HG02884 (cell line): ENCODE data around the gene WDR43.

Source experiments
- ATAC-seq: cut with Tn5 transposase; IDR thresholded peaks from one replicate; pipeline ENCODE4 v1.9.1; 2021; ENCODE audit warnings: mild to moderate bottlenecking, moderate library complexity; ENCODE audit not compliant: unreplicated experiment

Gene WDR43

DNA sequence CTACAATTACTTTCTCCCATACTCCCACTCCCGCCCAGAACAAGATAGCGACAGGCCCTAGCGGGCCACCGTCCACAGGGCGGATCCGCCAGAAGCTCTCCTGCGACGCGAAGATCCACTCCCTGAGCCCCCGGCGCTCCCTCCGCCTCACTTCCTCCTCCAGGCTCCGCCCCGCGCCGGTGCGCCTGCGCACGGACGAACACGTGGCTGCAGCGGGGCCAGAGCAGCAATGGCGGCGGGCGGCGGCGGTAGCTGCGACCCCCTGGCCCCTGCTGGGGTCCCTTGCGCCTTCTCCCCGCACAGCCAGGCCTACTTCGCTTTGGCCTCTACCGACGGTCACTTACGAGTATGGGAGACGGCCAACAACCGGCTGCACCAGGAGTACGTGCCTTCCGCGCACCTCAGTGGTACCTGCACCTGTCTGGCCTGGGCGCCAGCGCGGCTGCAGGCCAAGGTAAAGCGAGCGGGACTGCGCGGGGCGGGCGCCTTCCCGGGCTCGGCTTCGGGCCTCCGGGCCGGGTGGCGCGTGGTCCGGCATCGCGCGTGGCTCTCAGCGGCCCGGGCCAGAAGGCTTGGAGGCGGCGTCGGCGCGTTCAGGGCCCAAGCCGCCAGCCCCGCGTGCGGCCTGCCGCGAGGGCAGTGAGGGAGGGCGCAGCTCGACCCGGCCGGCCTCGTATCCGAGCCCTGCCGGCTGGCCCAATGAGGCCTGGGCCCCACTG, at the start of gene WDR43:
WDR43 (plus strand) TSS at position 198 of the 719 bp plus-strand sequence; CDS start at position 230, 32 bp downstream.
- peak; percentile 85 for ATAC-seq

DNA sequence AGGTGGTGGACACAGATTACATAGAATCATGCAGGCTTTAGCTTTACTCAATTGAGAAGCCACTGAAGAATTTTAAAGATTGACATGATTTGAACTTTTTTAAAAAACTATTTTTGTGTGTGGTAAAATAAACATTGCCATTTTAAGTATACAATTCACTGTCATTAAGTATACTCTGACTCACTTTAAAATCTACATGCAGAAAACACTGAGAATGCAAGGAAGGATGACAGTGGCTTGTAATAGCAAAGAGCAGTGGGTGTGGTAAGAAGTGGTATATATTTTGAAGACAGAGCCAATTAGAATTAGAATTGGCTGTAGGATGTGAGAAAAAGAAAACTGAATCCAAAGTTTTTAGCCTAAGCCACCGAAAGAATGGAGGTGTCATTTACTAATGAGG, 39.3 kb upstream of the WDR43 start:
- ATAC-seq: no peak

DNA sequence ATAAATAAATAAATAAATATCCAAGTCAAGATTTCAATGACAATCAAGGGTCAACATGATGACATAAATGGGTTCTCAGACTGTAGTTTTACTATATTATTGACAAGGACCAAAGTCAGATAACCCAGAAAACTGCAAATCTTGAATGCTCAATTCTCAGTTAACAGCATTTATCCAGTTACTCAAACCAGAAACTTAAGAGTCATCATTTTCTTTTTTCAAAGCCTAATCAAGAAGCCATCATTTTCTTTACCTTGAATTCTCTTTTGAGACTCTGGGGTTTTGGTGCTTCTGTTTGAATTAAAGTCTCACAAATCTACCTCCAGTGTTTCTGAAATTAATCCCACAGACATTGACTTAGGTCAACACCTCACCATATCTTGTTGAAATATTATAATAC, 38.5 kb upstream of the WDR43 start:
- ATAC-seq: no peak

DNA sequence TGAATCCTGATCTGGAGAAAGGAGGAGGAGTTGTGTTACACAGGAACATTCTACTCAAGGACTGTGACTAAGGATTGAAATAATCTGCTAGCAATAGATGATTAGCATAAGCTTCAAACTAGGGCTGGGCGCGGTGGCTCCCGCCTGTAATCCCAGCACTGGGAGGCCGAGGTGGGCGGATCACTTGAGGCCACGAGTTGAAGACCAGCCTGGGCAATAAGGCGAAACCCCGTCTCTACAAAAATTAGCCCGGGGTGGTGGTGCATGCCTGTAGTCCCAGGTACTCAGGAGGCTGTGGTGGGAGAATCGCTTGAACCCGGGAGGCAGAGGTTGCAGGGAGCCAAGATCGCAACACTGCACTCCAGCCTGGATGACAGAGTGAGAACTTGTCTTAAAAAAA, 25.9 kb upstream of the WDR43 start:
- no peak for ATAC-seq

DNA sequence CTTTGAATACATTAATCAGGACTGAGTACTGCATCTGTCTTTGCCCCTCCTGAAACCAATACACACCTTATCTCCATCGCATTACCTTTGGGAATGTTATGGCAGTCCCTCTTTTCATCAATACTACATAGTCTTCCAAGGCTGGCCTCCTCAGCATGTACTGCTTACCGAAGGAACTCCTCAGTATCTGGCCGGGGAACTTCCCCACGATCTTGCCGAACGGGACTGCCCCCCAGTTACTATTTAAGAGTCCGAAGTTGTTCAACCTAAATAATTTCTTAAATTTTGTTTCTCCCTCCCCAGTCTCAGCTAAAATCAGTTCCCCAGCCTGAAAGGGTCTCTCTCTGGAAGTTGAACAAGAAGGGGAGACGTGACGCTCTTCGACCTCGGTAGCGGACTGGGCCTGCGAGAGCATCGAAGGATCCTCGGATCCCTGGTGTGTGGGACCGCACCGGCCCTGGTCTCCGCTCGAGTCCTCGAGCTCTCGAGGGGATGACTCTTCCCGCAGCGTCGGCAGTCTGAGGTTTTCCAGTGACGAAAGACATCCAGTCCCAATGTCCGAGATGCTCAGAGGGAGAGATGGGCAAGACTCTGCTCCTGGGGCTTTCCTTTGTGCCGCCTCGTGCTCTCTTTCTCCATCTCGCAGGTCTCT, 24.8 kb upstream of the WDR43 start:
- peak; percentile 14 for ATAC-seq

GRCh38 chr2:28870146-28870891, 24.1 kb upstream of the WDR43 start, which contains the start of gene TRMT61B:
Gene TRMT61B, minus strand, starts transcription at chr2:28870309. Its CDS starts 32 bp downstream, at chr2:28870277.
- ATAC-seq: peak; percentile 84

DNA sequence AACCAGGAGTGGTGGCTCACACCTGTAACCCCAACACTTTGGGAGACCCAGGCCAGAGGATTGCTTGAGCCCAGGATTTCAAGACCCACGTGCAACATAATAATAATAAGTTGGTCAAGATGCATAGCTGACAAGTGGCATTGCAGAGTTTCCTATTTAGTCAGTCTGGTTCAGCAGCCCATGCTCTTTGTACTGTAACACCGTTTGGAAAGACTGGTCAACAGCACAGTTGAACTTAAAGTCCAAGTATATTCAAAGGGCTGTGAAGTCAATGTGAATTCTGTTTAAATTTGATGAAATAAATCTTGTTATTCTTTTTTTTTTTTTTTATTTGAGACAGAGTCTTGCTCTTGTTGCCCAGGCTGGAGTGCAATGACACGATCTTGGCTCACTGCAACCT, 22.8 kb upstream of the WDR43 start:
- ATAC-seq: no peak

DNA sequence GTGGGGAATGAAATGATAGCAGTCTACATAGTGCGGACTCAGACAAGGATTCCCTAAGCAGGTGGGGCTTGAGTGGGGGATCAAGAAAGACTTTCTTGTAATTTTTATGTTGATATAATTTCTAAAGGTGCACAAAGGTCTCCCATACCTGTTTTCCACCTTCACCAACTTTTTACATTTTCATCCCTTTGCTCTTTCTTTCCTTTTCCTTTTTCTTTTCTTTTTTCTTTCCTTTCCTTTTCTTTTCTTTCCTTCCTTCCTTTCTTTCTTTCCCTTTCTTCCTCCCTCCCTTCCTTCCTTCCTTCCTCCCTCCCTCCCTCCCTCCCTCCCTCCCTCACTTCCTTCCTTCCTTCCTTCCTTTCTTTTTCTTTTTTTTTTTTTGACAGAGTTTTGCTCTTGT, 14.3 kb upstream of the WDR43 start:
- ATAC-seq: no peak

DNA sequence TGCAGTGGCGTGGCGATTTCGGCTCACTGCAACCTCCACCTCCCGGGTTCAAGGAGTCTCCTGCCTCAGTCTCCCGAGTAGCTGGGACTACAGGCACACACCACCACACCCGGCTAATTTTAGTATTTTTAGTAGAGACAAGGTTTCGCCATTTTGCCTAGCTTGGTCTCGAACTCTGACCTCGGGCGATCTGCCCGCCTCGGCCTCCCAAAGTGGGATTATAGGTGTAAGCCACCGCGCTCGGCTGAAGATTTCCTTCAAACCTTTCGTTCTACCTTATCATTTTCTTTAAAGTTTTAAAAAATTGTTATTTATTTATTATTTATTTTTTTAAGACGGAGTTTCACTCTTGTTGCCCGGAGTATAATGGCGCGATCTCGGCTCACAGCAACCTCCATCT, 979 bp upstream of the WDR43 start:
- no peak for ATAC-seq

- ATAC-seq: peak; percentile 8
Observed at GRCh38 chr2:28895189-28895893, 874 bp downstream of the WDR43 start.

- ATAC-seq: no peak
Observed at GRCh38 chr2:28896906-28897305, 2.4 kb downstream of the WDR43 start.

- ATAC-seq: no peak
Observed at GRCh38 chr2:28898048-28898447, 3.6 kb downstream of the WDR43 start.

DNA sequence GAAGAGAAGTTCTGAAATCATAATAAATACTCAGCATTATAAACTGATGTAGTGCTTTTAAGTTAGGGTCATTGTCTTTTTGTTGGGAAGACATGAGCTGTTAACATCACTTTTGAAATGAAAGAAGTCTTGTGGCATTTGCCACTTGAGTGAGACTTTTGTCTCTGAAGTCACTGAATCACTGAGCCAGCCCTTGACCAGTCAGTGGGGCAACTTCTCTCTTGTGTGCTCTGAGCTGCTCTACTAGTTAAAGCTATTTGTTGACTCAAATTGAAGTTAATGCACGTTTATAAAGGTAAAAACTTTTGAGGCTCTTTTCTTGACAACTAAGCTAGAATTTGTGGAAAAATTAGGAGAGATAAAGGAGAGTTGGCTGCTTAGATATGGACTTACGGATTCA, 6.7 kb downstream of the WDR43 start:
- ATAC-seq: no peak

DNA sequence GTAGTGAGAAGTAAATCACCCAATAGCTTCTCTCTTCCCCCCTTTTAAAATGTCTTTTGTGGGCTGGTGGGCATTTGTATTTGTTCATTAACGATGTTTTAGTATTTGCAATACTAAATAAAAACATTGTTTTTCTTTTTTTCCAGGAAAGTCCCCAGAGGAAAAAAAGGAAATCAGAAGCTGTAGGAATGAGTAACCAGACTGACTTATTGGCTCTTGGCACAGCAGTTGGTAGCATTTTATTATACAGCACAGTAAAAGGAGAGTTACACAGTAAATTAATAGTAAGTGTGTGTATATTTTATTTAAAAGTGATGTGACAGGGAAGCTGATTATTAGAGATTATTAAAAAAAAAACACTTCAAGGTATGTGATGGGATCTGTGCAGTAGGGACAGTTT, 7.4 kb downstream of the WDR43 start:
- ATAC-seq: no peak

DNA sequence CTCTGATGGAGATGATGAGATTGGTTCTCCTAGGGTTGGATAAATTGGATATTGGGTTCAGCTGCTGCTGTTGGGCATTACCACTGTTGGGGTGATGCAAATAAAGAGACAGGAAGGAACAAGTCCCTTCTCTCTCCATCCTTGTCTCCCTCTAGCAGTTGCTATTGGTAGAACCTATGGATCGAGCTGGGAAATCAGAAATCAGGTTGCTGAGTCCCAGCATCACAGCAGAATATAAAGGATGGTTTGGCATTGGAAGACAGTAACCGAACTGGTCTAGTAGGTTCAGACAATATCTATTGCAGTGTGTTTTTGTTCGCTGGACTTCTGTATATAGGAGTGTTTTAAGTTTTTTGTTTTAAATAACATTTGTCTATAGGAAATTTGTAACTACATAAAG, 8.1 kb downstream of the WDR43 start:
- ATAC-seq: no peak

DNA sequence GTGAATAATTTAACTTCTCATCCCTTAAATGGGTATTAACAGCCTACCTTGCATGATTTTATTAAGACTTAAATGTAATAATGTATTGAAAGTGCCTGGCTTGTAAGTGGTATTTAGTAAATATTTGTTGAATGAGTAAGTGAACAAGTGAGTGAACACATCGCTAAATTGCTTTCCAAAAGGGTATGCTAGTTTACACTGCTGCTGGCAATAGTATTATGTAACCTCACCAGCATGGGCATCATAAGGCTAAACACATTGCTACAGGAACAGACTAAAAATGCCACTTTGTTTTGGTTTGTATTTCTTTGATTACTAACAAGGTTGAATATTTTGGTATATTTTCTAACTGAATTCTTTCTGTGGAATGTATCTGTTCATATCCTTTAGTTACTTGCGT, 9.8 kb downstream of the WDR43 start:
- ATAC-seq: no peak

GRCh38 chr2:28904802-28905457, 10.5 kb downstream of the WDR43 start:
- no peak for ATAC-seq

DNA sequence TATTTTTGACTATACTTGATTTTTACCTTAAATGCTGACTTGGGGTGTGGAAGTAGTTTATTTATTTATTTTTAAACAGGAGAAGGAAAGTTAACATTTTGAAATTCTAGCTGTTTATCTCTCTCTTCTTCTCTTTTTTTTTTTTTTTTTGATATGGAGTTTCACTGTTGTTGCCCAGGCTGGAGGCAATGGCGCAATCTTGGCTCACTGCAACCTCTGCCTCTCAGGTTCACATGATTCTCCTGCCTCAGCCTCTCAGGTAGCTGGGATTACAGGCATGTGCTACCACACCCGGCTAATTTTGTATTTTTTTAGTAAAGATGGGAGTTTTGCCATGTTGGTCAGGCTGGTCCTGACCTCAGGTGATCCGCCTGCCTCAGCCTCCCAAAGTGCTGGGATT, 11.1 kb downstream of the WDR43 start:
- ATAC-seq: no peak

GRCh38 chr2:28906376-28906775, 11.9 kb downstream of the WDR43 start:
- no peak for ATAC-seq

GRCh38 chr2:28906821-28907220, 12.4 kb downstream of the WDR43 start:
- no peak for ATAC-seq

DNA sequence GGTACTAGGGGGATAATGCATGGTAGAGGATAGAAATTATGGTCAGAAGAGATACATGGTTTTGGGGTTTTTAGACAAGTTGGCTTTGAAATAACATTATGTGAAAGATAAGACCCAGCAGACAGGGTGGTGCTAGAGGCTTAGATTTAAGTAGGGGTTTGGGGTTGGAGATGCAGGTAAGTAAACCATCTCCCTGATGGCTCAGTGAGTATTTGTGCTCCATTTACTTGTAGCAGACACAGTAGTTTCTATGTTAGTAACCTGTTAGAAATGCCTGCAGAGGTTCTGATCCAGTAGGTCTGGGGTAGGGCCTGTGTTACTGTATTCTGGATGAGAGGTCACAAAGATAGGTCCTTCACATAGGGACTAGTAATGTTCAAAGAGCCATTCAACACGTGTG, 13.7 kb downstream of the WDR43 start:
- ATAC-seq: no peak
